HS-27A (cell line): Measurements from ENCODE around the gene RETNLB.

Source experiments
- DNase-seq: peaks from one replicate; pipeline ENCODE4 v3.0.0-alpha.2; 2012; ENCODE audit warnings: low read depth, missing footprints

The RETNLB gene, protein sequence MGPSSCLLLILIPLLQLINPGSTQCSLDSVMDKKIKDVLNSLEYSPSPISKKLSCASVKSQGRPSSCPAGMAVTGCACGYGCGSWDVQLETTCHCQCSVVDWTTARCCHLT

DNA sequence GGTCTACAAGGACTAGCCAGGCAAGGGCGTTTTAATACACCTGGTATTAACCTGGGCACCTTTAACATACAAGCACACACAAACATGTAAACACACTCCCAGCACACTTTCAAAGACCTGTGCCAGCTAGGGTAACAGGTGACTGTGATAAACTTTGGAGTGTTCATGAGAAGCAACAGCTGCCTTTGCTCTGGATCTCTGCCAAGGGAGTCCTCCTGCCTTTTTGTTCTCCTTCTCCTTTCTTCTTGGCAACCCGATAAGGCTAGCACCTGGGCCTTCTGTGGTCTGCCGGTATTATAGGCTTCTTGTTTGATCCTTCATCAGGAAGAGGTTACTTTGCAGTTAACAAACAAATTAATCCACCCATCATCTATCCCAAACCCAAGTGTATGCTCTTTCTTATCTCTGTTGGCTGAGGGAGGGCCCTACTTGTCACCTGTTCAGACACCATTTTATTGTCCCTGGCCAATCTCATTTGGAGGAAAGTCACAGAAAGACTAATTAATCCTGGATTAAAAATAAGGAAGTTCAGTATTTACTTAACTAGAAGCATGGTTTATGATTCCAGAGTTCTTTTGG, at the start of gene RETNLB:
RETNLB (minus strand) TSS at position 7 of the 579 bp plus-strand sequence. CDS start 225 bp downstream, outside the sequence.
- no peak for DNase-seq

DNA sequence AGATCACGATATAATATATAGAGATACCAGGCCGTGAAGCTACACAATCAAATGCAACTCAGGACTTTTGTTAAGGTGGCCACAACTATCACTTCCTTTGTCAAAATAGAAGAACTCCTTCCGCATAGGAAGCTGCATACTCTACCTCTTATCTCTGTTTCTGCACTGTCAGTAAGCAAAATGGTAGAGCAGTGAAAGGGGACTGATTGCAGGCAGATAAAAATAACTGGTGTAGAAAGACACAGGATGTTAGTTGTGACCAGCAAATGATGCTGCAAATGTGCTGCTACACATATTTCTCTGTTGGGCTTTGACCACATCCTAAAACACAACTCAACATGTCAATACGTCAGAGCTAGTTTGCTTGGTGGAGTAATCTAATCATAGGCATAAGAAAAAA, 49.1 kb upstream of the RETNLB start:
- no peak for DNase-seq

DNA sequence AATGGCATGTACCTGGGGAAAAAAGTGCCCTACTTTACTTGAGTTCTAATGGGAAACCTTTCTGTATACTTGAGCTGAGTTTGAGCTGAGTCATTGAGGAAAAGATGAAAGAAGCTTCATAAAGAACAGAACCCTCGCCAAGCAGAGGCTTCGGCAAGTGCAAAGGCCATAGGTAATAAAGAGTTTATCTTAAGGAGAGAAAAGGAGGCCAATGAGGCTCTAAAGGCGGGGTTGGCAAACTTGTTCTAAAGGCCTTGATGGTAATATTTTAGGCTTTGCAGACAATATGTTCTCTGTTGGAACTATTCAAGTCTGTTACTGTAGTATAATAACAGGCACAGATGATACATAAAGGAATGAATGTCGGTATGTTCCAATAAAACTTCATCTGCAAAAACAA, 47.8 kb upstream of the RETNLB start:
- no peak for DNase-seq

DNA sequence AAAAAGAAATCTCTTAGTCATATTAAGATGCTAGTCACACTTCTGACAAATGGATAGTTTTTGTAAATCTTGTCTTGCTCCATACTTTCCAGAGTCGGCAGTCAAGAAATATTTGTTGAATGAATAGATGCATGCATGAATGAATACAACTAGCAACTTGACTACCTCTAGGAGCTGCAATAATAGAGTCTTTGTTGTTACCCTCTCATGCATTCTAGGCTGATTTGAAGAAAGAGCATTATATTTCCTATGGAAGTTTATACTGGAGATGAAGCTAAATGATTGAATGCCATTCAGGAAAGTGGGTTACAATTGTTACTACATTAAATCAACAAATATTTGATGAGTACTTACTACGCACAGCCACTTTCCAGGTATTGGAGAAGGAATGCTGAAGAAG, 47.2 kb upstream of the RETNLB start:
- DNase-seq = no peak

DNA sequence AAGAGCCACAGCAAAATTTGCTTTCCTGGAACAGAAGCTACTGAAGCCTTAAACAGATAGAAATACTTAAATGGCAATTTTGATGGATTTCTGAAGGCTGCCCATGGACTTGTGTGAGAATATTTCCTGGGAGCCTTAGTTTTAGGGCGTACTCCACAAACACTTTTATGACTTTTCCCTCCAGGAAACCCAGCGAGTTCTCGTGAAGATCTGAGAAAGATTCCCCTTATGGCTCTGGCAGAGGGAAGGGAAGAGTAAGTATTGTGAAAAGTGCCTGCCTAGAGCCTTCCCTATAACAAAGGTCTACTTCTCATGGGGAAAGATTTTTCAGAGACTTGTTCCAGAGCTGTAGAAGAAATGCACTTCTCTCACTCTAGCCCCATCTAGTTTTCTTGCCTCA, 34.3 kb upstream of the RETNLB start:
- DNase-seq = no peak

DNA sequence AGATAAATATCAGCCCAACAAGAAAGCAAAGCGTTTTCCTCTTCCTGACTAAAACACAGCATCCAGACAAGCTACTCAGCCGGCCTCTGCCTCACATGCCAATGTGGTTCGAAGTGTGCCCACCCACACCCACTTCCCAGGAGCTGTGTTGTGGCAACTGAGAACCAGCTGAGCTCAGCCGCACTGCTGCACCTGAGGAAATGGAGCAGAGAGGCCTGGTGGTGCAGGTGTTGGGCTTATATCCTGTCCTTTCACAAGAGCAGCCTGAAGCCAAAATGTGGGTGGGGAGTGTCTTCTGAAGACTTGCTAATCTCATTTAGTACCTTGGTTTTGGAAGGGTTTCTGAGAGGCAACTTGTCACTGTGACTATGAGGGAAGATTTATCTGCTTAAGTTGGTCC, 23.0 kb upstream of the RETNLB start:
- no peak for DNase-seq

DNA sequence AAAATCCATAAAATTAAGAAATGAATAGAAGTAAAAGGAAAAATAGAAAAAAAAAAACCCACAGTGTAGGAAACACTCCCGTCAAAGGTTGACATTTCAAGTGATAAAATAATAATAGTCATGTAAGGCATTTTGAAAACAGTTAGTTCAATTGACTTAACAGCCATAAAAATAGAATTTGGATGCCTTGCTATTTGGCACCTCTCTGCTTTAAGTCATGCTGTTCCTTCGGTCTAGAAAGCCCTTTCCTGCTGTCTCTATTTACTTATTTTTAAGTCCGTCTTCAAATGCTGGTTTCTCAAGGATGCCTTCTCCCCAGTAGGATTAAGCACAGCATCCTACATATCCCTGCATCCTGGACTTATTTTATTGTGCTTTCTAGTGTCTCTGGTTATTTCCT, 22.3 kb upstream of the RETNLB start:
- no peak for DNase-seq

DNA sequence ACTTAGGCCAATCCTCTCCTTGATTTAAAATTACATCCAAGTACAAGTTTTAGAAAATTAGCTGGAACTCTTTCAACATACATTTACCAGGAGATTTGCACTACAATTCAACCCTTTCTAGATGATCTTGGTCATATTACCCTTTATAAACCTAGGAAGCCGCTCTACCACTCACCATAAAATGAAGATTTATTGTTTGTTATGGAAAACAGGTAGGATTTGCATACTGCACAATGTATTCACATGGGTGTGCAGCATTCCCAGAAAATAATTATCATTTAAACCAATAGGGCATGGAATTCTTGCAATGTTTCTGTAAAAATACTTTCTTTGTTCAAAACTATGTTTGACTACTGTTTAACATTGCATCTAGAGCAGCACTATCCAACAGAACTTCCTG, 18.4 kb upstream of the RETNLB start:
- no peak for DNase-seq

DNA sequence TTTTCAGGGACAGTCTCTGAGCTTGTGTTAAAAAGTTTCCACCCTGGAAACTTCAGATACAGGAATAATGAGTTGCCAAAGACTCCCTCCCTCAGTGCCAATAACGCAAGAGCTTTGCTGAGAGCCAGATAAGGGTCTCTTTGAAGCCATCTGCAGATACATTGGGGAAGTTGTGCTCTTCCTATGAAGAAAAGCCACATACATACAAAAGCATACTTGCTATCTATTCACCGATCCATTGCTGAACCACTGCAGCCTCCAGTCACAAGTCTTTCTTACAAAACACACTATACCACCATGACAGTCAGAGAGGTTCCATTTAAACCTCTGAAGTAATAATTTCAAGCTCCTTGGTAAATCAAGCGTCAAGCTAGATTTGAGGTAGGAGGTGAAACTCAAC, 10.0 kb upstream of the RETNLB start:
- DNase-seq = no peak

DNA sequence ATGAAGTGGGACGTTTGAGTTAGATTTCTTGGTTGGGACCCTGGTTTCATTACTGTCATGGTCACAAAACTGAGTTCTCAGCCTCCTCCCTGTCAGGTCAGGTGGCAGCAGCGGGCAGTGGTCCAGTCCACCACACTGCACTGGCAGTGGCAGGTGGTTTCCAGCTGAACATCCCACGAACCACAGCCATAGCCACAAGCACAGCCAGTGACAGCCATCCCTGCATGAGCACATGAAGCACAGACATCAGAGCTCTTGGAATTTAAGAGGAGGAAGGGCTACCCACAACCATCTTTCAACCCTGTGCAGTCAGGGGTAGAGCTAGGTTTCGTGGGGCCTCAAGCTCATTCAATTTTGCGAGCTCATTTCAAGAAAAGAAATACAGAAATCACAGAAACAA, 1.5 kb downstream of the RETNLB start:
- no peak for DNase-seq

DNA sequence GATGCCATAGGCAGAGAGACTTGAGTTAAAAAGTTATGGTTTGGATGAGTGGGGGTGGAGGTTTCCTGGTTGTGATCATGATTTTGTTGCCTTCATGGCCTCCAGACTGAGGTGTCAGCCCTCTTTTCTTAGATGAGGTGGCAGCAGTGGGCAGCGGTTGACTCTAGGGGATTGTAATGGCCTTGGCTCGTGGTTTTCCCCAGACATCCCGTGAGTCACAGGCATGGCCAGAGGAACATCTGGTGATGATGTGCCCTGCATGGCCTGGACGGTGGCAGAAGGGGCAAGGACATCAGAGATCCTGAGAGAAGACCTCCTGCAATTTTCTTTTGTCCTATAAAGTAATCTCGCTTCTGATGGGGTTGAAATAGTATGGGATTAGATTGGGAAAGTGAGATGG, 12.4 kb downstream of the RETNLB start:
- DNase-seq = no peak

DNA sequence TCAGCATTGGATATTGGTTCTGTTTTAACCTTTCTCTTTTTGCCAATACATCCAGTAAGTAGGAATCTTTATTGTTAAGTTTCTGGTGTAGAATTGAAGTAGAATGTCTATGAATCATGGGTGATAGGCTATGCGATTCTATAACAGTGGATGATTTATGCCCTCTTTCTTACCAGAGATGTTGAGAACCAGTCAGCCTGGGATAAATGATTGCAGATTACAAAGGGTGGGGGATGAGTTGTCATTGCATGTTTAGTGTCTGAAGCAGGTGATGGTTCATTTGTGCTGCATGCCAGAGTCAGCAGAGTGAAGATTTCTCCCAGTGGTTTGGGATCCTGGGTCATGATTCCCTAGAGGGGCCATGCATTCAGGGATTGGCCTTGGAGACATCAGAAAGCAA, 14.3 kb downstream of the RETNLB start:
- DNase-seq = no peak

DNA sequence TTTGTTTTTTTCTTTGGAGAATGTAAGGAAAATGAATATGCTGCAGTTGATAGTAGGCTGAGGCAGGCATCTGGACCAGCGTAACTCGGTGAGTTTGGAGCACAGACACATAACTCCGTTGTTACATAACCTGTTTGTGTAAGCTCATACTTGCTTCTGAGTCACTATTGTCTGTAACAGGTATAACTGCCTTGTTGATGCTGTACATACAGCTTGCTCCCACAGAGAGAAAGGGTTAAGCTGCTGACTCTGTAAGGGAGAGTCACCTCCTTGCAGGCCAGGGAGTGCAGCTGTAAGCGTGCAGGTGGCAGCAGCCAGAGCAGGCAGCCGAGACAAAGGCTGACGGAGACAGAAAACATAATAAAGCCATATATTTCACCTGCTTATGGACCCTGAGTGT, 20.4 kb downstream of the RETNLB start:
- no peak for DNase-seq

DNA sequence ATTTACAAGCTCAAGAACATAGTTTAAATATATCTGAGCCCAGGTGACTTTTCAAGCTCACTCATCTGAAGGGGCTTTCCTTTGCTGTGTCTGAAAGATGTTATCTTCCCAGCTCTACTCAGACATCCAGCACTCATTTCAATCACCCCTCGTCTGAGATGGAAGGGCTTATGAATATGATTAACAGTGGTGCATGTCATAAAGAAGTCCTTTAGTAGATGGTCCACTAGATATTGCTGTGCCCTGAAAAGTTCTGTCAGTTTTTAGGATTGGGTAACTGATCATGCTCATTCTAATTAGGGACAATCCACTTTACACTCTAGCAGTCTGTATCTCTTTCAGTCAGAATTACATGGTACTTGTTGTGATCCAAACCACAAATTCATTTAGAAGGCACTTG, 28.3 kb downstream of the RETNLB start:
- DNase-seq = no peak

DNA sequence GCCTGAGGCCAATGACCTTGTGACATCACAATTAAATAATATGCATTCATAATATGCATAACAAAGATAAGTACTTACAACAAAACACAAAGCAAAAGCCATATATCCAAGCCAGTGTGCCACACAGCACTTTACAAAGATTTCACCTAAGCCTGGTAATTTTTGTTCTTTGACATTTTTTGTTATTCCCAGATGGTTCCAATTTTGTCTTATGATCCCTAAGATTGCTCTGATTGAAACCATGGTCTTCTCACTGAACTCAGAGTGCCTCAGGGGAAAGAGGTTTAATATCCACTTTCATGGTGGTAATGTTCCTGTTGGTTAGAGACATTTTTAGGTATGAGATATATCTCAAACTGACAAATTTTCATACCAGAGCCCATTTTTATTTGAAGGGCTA, 29.1 kb downstream of the RETNLB start:
- DNase-seq = no peak

DNA sequence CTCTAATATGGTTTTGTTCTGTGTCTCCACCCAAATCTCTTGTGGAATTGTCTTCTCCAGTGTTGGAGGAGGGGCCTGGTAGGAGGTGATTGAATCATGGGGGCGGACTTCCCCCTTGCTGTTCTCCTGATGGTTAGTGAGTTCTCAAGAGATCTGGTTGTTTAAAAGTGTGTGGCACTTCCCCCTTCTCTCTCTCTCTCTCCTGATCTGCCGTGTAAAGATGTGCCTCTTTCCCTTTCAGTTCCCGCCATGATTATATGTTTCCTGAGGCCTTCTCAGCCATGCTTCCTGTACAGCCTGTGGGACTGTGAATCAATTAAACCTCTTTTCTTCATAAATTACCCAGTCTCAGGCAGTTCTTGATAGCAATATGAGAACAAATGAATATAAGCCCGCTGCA, 33.1 kb downstream of the RETNLB start:
- no peak for DNase-seq

DNA sequence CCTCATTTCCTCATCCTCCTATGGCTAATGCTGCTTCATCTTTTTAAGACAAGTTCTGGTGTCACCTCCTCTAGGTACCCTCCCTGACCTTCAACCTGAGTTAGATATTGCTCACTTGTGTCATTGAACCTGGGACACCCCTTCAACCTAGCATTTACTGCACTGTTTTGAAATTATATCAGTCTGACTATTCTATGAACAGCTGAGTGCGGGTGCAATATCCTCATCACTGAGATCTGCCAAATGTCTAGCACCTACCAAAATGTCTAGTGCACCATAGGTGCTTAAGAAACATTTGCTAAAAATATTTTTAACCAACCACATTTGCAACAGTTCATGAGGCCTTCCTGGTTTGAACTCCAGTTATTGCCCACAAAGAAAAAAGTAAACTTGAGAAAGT, 34.5 kb downstream of the RETNLB start:
- DNase-seq = no peak

DNA sequence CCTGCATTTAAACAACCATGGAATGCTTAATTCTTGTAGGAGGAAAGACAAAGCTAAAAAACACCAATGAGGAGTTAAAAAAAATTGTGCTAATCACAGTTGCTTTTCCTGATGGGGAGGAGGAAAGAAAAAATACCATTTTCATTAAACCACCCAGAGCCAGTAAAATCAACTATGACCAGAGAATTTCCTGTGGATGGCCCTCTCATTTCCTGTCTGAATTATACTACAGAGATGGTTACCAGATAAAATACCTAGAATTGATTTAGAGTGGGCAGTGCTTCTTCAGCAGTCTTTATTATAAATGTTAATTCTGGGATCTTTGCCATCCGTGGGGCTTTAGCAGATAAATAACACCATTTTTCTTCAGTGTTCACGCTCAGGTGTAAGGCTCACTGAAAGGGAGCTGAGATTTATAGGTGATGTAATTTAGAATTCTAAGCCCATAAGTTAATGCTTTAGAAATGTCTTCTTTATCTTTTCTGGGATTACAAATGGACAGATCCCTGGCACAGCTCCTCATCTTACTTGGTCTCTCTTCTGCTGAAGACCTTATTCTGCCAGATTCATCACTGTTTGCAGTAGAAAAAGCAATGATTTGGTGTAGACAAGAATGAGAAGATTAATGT, 37.9 kb downstream of the RETNLB start:
- DNase-seq = no peak

DNA sequence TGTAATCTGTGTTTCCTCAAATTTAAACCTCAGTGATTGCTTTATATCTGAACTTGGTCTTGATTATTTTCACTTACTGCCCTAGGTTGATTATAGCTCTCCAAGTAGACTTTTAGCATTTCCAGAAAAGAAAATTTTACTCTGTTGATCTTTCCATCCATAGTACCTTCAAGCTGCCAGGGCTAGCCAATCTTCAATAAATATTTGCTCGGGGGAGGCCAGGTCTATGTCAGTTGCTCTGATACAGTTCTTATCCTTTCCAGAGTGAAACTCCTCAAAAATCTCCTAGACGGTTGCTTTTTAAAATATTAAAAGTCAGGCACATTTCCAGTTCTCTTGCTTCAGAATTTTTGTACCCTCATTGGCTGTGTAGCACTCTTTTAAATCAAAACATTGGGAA, 38.8 kb downstream of the RETNLB start:
- DNase-seq = no peak

DNA sequence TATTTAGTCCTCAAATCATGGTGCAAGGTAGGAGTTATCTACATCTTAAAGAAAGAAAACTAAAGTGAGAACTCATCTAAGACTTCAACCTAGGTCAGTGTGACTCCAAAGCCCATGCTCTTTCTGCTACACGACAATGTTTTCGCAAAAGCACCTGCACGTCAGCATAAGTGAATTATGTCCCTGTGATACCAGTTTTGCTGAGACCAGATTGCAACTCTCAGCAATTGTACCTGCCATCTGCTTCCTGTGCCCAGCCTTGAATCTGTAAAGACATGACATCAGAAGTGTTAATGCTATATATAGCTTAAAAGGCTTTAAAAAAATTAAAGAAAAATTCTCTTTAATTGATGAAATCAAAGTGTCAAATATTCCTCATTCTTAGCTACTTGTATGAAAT, 43.4 kb downstream of the RETNLB start:
- no peak for DNase-seq

DNA sequence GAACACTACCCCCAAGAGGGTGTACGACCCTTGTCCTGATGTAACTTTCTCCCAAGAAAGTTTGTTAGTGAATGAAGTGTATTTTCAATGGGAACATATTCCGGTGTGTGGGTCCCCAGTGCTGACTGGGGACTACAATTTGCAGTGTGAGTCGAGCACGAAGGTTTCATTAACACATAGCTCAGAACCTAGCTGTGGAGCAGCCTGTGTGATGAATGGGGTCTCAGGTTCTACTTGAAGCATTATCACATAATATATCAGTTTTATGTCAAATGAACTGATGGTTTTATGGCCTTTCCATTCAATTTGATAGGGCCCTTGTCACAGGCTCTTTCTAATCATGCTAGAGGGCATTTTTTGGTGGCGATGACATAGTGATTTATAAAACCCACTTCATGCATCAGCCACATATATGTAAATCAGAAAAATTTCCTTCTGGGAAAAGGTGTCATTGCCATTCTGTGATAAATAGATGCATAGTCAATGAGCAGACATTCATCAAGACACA, 44.1 kb downstream of the RETNLB start:
- no peak for DNase-seq
